Neuronal stem cell (in vitro differentiated cells): Measurements from ENCODE around the gene TOMM40L.
A peak's percentile ranks its signal among the peaks of the same experiment; 100 is the strongest.

ENCODE experiments used
- DNase-seq: peaks from one replicate; pipeline ENCODE4 v3.0.0-alpha.2; 2013; ENCODE audit warnings: low spot score
- H2AFZ ChIP-seq: one replicate; pipeline ENCODE4 v1.6.1; 2013; ENCODE audit warnings: mild to moderate bottlenecking, low read length, inconsistent platforms
- H2AK5ac ChIP-seq: 2 replicates; pipeline ENCODE4 v1.6.1; 2013; ENCODE audit warnings: low read depth, mild to moderate bottlenecking, inconsistent platforms, low read length, moderate library complexity, mixed read lengths
- H2BK120ac ChIP-seq: 2 replicates; pipeline ENCODE4 v1.6.1; 2013; ENCODE audit warnings: low read depth, mild to moderate bottlenecking, inconsistent platforms, low read length, moderate library complexity, mixed read lengths
- H2BK12ac ChIP-seq: one replicate; pipeline ENCODE4 v1.6.1; 2013; ENCODE audit warnings: low read length, inconsistent platforms
- H2BK15ac ChIP-seq: 2 replicates; pipeline ENCODE4 v1.6.1; 2013; ENCODE audit warnings: mild to moderate bottlenecking, low read length, inconsistent platforms, mixed read lengths
- H2BK5ac ChIP-seq: one replicate; pipeline ENCODE4 v1.6.1; 2013; ENCODE audit warnings: inconsistent platforms, mild to moderate bottlenecking, low read length, moderate library complexity
- H3K14ac ChIP-seq: one replicate; pipeline ENCODE4 v1.6.1; 2013; ENCODE audit warnings: low read length, inconsistent platforms
- H3K18ac ChIP-seq: 2 replicates; pipeline ENCODE4 v1.6.1; 2013; ENCODE audit warnings: low read length, inconsistent platforms
- H3K23ac ChIP-seq: 2 replicates; pipeline ENCODE4 v1.6.1; 2013; ENCODE audit warnings: low read depth, mild to moderate bottlenecking, mixed read lengths, low read length, inconsistent platforms; ENCODE audit not compliant: poor library complexity
- H3K27ac ChIP-seq: replicated peaks from 3 replicates; pipeline ENCODE4 v1.5.1; 2013; ENCODE audit warnings: low read length, inconsistent platforms
- H3K27me3 ChIP-seq, 3 experiments: 2 replicates each; pipeline ENCODE4 v1.6.1; 2013; ENCODE audit warnings: low read length in 3 of 3, mild to moderate bottlenecking in 2 of 3, inconsistent platforms in 1 of 3, low read depth in 1 of 3, mixed read lengths in 1 of 3, moderate library complexity in 1 of 3; ENCODE audit not compliant: control insufficient read depth in 3 of 3, insufficient read depth in 3 of 3
- H3K36me3 ChIP-seq, 2 donors: replicated peaks in 1 of 2; 2 replicates each; pipeline ENCODE4 v1.6.1; 2013; ENCODE audit warnings: low read length in 2 of 2; ENCODE audit not compliant: control insufficient read depth in 2 of 2, insufficient read depth in 2 of 2
- H3K4ac ChIP-seq: 2 replicates; pipeline ENCODE4 v1.6.1; 2013; ENCODE audit warnings: inconsistent platforms, mild to moderate bottlenecking, low read length, moderate library complexity
- H3K4me1 ChIP-seq, 2 donors: 1 replicate in 1 of 2; 2 replicates in 1 of 2; pipeline ENCODE4 v1.6.1; 2013; ENCODE audit warnings: low read length in 2 of 2, low read depth in 1 of 2; ENCODE audit not compliant: control insufficient read depth in 2 of 2, insufficient read depth in 1 of 2
- H3K4me2 ChIP-seq: one replicate; pipeline ENCODE4 v1.6.1; 2013; ENCODE audit warnings: mild to moderate bottlenecking, low read length, inconsistent platforms; ENCODE audit not compliant: insufficient read depth, poor library complexity, severe bottlenecking
- H3K4me3 ChIP-seq, 2 donors: 2 replicates each; pipeline ENCODE4 v1.5.1; 2013; ENCODE audit warnings: low read length in 2 of 2, mild to moderate bottlenecking in 2 of 2, inconsistent platforms in 1 of 2, moderate library complexity in 1 of 2
- H3K79me1 ChIP-seq: one replicate; pipeline ENCODE4 v1.6.1; 2013; ENCODE audit warnings: low read depth, mild to moderate bottlenecking, inconsistent platforms, low read length, moderate library complexity
- H3K9ac ChIP-seq: one replicate; pipeline ENCODE4 v1.6.1; 2013; ENCODE audit warnings: mild to moderate bottlenecking, low read depth, low read length, inconsistent platforms; ENCODE audit not compliant: poor library complexity
- H3K9me3 ChIP-seq, 2 donors: replicated peaks in 1 of 2; 2 replicates each; pipeline versions ENCODE3 to v1.6.1; 2013; ENCODE audit warnings: low read length in 2 of 2, mild to moderate bottlenecking in 2 of 2, inconsistent platforms in 1 of 2, low read depth in 1 of 2, mixed read lengths in 1 of 2, moderate library complexity in 1 of 2; ENCODE audit not compliant: control insufficient read depth in 2 of 2, insufficient read depth in 1 of 2
- H4K8ac ChIP-seq: one replicate; pipeline ENCODE4 v1.6.1; 2013; ENCODE audit warnings: low read depth, mild to moderate bottlenecking, inconsistent platforms, low read length, moderate library complexity
- H4K91ac ChIP-seq: one replicate; pipeline ENCODE4 v1.6.1; 2013; ENCODE audit warnings: low read length, low read depth, mild to moderate bottlenecking, inconsistent platforms; ENCODE audit not compliant: poor library complexity
- WGBS, 2 donors: extraction: QIAGEN DNeasy Blood & Tissue Kit; methylation state at CpG; one replicate each; pipeline ENCODE4 v1.1.7; 2013; ENCODE audit warnings: missing lambda C conversion rate in 2 of 2, mixed read lengths in 1 of 2; ENCODE audit not compliant: insufficient read length in 2 of 2, insufficient replicate concordance in 1 of 2; ENCODE audit errors: extremely low coverage in 2 of 2; 5-methylcytosine and 5-hydroxymethylcytosine counted together

Gene TOMM40L

DNA sequence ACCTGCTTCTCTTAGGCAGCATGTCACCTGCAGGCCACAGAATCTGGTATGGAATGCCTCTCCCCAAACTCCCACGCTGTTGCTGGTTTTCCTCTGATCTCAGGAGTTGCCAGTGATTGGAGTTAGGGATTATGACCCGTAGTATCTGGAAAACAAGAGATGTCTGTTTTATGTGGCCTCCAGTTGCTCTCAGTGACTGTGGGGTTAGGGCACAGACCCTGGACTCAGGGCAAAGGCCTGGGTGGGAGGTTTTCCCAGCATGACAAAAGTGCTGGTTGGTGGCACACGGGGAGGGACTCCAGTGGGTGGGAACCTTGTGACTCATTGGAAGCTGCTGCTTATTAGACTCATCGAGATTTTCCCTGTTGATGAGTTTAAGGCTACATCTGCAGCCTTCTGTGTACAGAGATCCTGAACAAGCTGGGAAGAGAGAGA, 12.2 kb downstream of the TOMM40L start, which contains the start of gene NR1I3:
Gene NR1I3 (minus strand): TSS at position 165 of the 435 bp plus-strand sequence. CDS start 1,638 bp downstream, outside the sequence.
- H3K4me2 ChIP-seq, result no peak within 1 kb of the TSS
- H3K36me3 ChIP-seq, result no peaks in the 10 kb centered on the region
- peak within 1 kb of the TSS; percentile 10 for H2AFZ ChIP-seq
- H3K79me1 ChIP-seq, result no peaks in the 10 kb centered on the region
- H4K8ac ChIP-seq, result no peak within 1 kb of the TSS
- H3K4me3 ChIP-seq, result no peak within 1 kb of the TSS
- H2BK120ac ChIP-seq, result no peak within 1 kb of the TSS
- H3K27me3 ChIP-seq, result no peaks in the 10 kb centered on the region
- DNase-seq, result no peak
- no peak within 1 kb of the TSS for H3K27ac ChIP-seq
- WGBS, 2 donors, result no CpG with 5 or more reads among the region's 4 CpGs
- H3K9me3 ChIP-seq, result no peaks in the 10 kb centered on the region
- H3K23ac ChIP-seq, result no peak within 1 kb of the TSS
- no peak within 1 kb of the TSS for H3K14ac ChIP-seq
- H2BK15ac ChIP-seq, result no peak within 1 kb of the TSS
- H4K91ac ChIP-seq, result no peak within 1 kb of the TSS
- H2BK5ac ChIP-seq, result no peak within 1 kb of the TSS
- no peak within 1 kb of the TSS for H3K9ac ChIP-seq
- H3K4me1 ChIP-seq, result peaks cover 7 to 12% of the 10 kb centered on the region in 2 donors
- no peak within 1 kb of the TSS for H2BK12ac ChIP-seq
- H3K18ac ChIP-seq, result no peak within 1 kb of the TSS
- H3K4ac ChIP-seq, result no peak within 1 kb of the TSS
- no peak within 1 kb of the TSS for H2AK5ac ChIP-seq

DNA sequence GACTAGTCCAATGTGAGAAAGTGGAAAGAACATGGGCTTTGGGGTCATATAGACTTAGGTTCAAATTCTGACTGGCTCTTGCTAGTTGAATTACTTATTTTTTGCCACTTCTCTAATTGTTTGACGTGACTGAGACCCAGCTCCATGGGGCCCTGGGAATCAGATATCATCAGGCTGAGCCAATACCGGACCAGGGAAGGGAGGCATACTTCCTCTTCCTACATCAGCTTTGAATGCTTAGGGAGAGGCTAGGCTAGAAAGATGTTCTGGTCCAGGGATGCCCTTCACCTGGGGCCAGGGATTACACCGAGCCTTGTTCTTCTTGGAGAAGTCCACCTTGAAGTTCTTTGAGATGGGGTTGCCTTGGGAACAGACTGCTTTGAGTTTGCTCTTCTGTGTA, 15.8 kb downstream of the TOMM40L start:
- no peak overlapping the region for H3K4me3 ChIP-seq
- no peak overlapping the region for H3K18ac ChIP-seq
- no peak for DNase-seq

DNA sequence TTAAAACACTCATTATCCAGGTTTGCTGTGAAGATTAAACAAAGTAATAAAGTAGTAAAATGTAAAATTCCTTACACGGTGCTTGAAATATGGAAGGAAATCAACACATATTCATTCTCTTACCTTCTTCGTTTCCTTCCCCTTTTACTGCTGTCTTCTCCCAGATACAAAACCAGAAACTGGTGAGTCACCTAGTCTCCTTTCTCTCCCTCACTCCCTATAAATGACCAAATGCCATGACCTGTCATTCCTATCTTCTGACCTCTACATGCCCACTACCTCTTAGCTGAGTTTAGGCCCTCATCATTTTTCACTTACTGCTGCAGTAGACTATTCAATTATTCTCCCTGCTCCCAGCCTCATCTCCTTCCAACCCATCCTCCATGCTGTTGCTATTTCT, 16.5 kb downstream of the TOMM40L start:
- H3K23ac ChIP-seq, result no peak overlapping the region
- H2BK5ac ChIP-seq, result no peak overlapping the region
- H4K91ac ChIP-seq, result no peak overlapping the region
- no peak overlapping the region for H3K18ac ChIP-seq
- H4K8ac ChIP-seq, result no peak overlapping the region
- no peak overlapping the region for H3K27ac ChIP-seq
- no CpG with 5 or more reads among the region's 2 CpGs for WGBS, 2 donors
- no peak overlapping the region for H2BK15ac ChIP-seq
- no peak overlapping the region for H2AK5ac ChIP-seq
- no peak overlapping the region for H2BK120ac ChIP-seq
- H3K4ac ChIP-seq, result no peak overlapping the region
- H2AFZ ChIP-seq, result no peak overlapping the region
- H3K9me3 ChIP-seq, result no peaks in the 10 kb centered on the region
- no peak for DNase-seq
- H3K4me2 ChIP-seq, result no peak overlapping the region
- no peak overlapping the region for H2BK12ac ChIP-seq
- peaks cover 7 to 10% of the 10 kb centered on the region in 2 donors for H3K4me1 ChIP-seq
- no peaks in the 10 kb centered on the region for H3K36me3 ChIP-seq
- peaks cover 0 to 5% (median 0%) of the 10 kb centered on the region in 3 experiments for H3K27me3 ChIP-seq
- no peak overlapping the region for H3K4me3 ChIP-seq
- H3K9ac ChIP-seq, result no peak overlapping the region
- H3K79me1 ChIP-seq, result no peaks in the 10 kb centered on the region
- H3K14ac ChIP-seq, result no peak overlapping the region

More for the DNA sequence above, 15.8 kb downstream of the TOMM40L start:
- Histone ChIP-seq H3K14ac (no peak overlapping the region), H2BK5ac (no peak overlapping the region), H3K36me3 (no peaks in the 10 kb centered on the region), H3K9ac (no peak overlapping the region), H3K27ac (no peak overlapping the region), H3K9me3 (no peaks in the 10 kb centered on the region), H2BK12ac (no peak overlapping the region), H3K4me1 (peaks cover 7 to 10% of the 10 kb centered on the region in 2 donors), H4K91ac (no peak overlapping the region), H2AK5ac (no peak overlapping the region), H4K8ac (no peak overlapping the region), H3K79me1 (no peaks in the 10 kb centered on the region), H2BK15ac (no peak overlapping the region), H3K4ac (no peak overlapping the region), H3K4me2 (no peak overlapping the region), H3K23ac (no peak overlapping the region), H3K27me3 (peaks cover 0 to 2% (median 0%) of the 10 kb centered on the region in 3 experiments), H2AFZ (no peak overlapping the region), H2BK120ac (no peak overlapping the region)
- WGBS, 2 donors, result no CpG with 5 or more reads among the region's 3 CpGs

DNA sequence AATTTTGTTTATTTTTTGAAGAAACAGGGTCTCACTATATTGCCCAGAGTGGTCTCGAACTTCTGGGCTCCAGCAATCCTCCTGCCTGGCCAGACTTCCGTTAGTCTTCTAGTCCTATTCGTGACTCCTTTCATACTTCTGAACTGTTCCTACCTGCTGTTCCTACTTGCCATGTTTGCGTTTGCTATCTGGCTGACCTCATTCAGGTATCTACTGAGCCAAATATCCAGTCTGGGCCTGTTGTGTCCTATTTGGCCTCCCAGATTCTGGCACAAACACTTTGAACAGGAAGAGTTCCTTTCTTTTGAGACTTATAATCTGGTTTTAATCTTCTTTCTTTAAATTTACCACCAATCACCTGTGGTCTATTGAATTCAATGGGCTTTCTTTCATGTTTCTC, 19.0 kb downstream of the TOMM40L start:
- no peak overlapping the region for H2BK120ac ChIP-seq
- H3K9ac ChIP-seq, result no peak overlapping the region
- no peak overlapping the region for H2BK5ac ChIP-seq
- no peak overlapping the region for H3K23ac ChIP-seq
- peaks cover 0 to 5% (median 0%) of the 10 kb centered on the region in 3 experiments for H3K27me3 ChIP-seq
- no peaks in the 10 kb centered on the region for H3K79me1 ChIP-seq
- no peak overlapping the region for H3K14ac ChIP-seq
- no peak overlapping the region for H3K27ac ChIP-seq
- no peak overlapping the region for H4K8ac ChIP-seq
- peaks cover 7 to 9% of the 10 kb centered on the region in 2 donors for H3K4me1 ChIP-seq
- no peak overlapping the region for H3K4me3 ChIP-seq
- H2AFZ ChIP-seq, result no peak overlapping the region
- DNase-seq, result no peak
- no CpG with 5 or more reads among the region's 4 CpGs for WGBS, 2 donors
- no peak overlapping the region for H2BK15ac ChIP-seq
- no peak overlapping the region for H2BK12ac ChIP-seq
- no peak overlapping the region for H3K4me2 ChIP-seq
- H4K91ac ChIP-seq, result no peak overlapping the region
- H3K9me3 ChIP-seq, result no peaks in the 10 kb centered on the region
- H3K18ac ChIP-seq, result no peak overlapping the region
- H3K36me3 ChIP-seq, result no peaks in the 10 kb centered on the region
- H3K4ac ChIP-seq, result no peak overlapping the region
- no peak overlapping the region for H2AK5ac ChIP-seq
